RWPE1 (cell line): ENCODE results near the gene ADAM12.

Experiments
- CTCF ChIA-PET: fragments of 350-600 bp; sonication (Branson Sonifier 250); formaldehyde crosslinking; extraction: SDS; loops from one replicate; lab custom pipeline; 2021; lab: Yijun Ruan, JAX
- POLR2A ChIA-PET: fragments of 400-600 bp; formaldehyde crosslinking; extraction: SDS; loops from one replicate; lab custom pipeline; 2020; ENCODE audit warnings: antibody characterized with exemption; ENCODE audit not compliant: low non-redundant PET; lab: Yijun Ruan, JAX
- DNase-seq: peaks from one replicate; pipeline ENCODE4 v3.0.0; 2012; ENCODE audit warnings: low spot score
- H3K27ac ChIP-seq: fragments of 450-650 bp; 2 replicates; pipeline ENCODE4 v1.5.1; 2017
- CTCF ChIP-seq: fragments of 450-650 bp; conservative IDR thresholded peaks from 2 replicates; pipeline ENCODE4 v1.5.1; 2017; ENCODE audit warnings: low read depth, mild to moderate bottlenecking

Gene ADAM12

DNA sequence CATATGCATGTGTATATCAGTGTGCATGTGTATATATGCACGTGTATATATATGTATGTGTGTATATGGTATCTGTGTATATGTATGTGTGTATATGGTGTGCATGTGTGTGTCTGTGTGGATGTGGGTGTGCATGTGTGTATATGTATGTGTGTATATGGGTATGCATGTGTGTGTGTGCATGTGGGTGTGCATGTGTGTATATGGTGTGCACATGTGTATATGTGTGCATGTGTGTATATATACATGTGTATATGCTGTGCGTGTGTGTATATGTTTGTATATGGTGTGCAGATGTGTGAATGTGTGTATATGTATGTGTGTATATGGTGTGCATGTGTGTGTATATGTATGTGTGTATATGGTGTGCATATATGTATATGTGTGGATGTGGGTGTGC lies 245.2 kb downstream of the ADAM12 start:
- no peak overlapping the region for H3K27ac ChIP-seq
- ChIA-PET POLR2A (no interaction called here), CTCF (no interaction called here)
- no peak for DNase-seq
- TF ChIP-seq CTCF = no peak

- TF ChIP-seq CTCF = no peak
- DNase-seq = no peak
- H3K27ac ChIP-seq = no peak overlapping the region
- POLR2A ChIA-PET = no interaction called here
- CTCF ChIA-PET = no interaction called here
These were observed 247.5 kb downstream of the ADAM12 start for GRCh38 chr10:126140746-126141273.

- no peak overlapping the region for H3K27ac ChIP-seq
- no peak for DNase-seq
- CTCF ChIA-PET = interaction anchor here (0.6 kb wide), 2 partner anchors 218 to 366 kb away, joined by 3 to 4 read pairs; no protein-coding TSS in a partner anchor
These were observed 250.6 kb downstream of the ADAM12 start for GRCh38 chr10:126137562-126138221.

GRCh38 chr10:126135941-126136595 lies 252.2 kb downstream of the ADAM12 start:
- ChIA-PET CTCF (interaction anchor here (0.7 kb wide), 1 partner anchor 277 kb away, joined by 4 read pairs; no protein-coding TSS in a partner anchor), POLR2A (no interaction called here)
- DNase-seq = no peak
- no peak for TF ChIP-seq CTCF
- no peak overlapping the region for H3K27ac ChIP-seq

More at GRCh38 chr10:126137562-126138221, 250.6 kb downstream of the ADAM12 start:
- TF ChIP-seq CTCF = no peak
- POLR2A ChIA-PET = no interaction called here

- no peak for DNase-seq
- no peak overlapping the region for H3K27ac ChIP-seq
- CTCF ChIA-PET = no interaction called here
- no peak for TF ChIP-seq CTCF
- POLR2A ChIA-PET = no interaction called here
These were observed 253.1 kb downstream of the ADAM12 start for GRCh38 chr10:126135177-126135576.

DNA sequence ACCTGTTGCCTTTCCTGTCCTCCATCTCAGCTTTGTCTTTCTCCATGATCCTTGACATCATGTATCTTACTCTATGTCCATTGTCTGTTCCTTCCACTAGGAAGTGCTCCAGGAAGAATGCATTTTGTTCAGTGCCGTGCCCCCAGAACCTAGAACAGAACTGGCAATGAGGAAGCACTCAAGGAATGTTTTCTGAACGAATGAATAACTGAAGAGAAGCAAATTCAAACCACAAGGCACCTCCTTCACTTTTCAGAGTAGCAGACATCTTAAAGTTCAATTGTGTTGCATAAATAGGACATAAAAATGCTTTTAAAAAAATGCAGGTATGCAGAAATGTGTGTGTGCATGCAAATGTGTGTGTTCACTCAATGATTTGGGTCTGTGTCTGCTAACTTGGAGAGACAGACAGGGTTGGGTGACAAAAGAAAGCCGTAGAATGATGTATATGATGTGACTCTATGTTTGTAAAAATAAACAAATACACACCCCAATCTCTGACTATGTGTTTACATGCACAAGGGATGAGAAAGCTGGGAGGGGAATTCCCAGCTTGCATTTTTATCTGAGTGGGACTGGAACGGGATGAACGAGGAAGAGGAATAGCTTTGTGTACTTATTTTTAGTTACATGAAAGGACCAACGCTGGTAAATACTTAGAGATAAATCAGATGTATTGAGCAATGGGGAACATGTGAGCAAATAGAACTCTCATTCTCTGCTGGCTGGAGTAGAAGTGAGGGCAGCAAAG lies 254.2 kb downstream of the ADAM12 start:
- ChIA-PET POLR2A (no interaction called here), CTCF (no interaction called here)
- DNase-seq = no peak
- no peak for TF ChIP-seq CTCF
- H3K27ac ChIP-seq = no peak overlapping the region
